GM23338 (cell line): ENCODE data around the gene CEACAM8. TPM values are rescaled to one million over a fixed set of nuclear protein-coding genes. Genes with fewer than 3 reads are reported as not detected.
A peak's percentile ranks its signal among the peaks of the same experiment; 100 is the strongest.

ENCODE experiments used
- ATAC-seq: fragments of 200-7000 bp; cut with Tn5 transposase; 3 replicates; pipeline ENCODE4 v1.9.1; 2020
- DNase-seq: peaks from one replicate; pipeline ENCODE4 v3.0.0-alpha.2; 2015; ENCODE audit warnings: low spot score
- H2AFZ ChIP-seq: fragments of 200-600 bp; sonication (generic); 2 replicates; pipeline ENCODE4 v1.8.0; 2016; ENCODE audit warnings: antibody characterized with exemption, mild to moderate bottlenecking, moderate library complexity
- H3F3A ChIP-seq: fragments of 200-600 bp; sonication (generic); replicated peaks from 2 replicates; pipeline ENCODE4 v1.8.0; 2017; ENCODE audit warnings: antibody characterized with exemption, mixed run types, low read depth
- H3K27ac ChIP-seq: fragments of 200-600 bp; sonication (generic); 2 replicates; pipeline ENCODE4 v1.6.1; 2016; ENCODE audit warnings: low read depth
- H3K27me3 ChIP-seq: fragments of 200-600 bp; sonication (generic); 2 replicates; pipeline ENCODE4 v1.8.0; 2016; ENCODE audit warnings: mild to moderate bottlenecking, mixed run types, moderate library complexity; ENCODE audit not compliant: insufficient read depth
- H3K36me3 ChIP-seq: fragments of 200-600 bp; sonication (generic); 2 replicates; pipeline ENCODE4 v1.8.0; 2016; ENCODE audit warnings: mild to moderate bottlenecking; ENCODE audit not compliant: insufficient read depth
- H3K4me1 ChIP-seq: fragments of 200-600 bp; sonication (generic); 2 replicates; pipeline ENCODE4 v1.8.0; 2016; ENCODE audit warnings: mild to moderate bottlenecking, moderate library complexity; ENCODE audit not compliant: insufficient read depth
- H3K4me2 ChIP-seq: fragments of 200-600 bp; sonication (generic); 2 replicates; pipeline ENCODE4 v1.7.1; 2017; ENCODE audit warnings: mixed run types
- H3K4me3 ChIP-seq: fragments of 200-600 bp; sonication (generic); 2 replicates; pipeline ENCODE4 v1.6.1; 2016; ENCODE audit warnings: mixed run types
- H3K79me2 ChIP-seq: fragments of 200-600 bp; sonication (generic); replicated peaks from 2 replicates; pipeline ENCODE4 v1.8.0; 2017; ENCODE audit warnings: mild to moderate bottlenecking; ENCODE audit not compliant: insufficient read depth
- H3K9me2 ChIP-seq: fragments of 200-600 bp; sonication (generic); 2 replicates; pipeline ENCODE4 v1.8.0; 2017; ENCODE audit not compliant: insufficient read depth
- H4K20me1 ChIP-seq: fragments of 200-600 bp; sonication (generic); replicated peaks from 2 replicates; pipeline ENCODE4 v1.8.0; 2017; ENCODE audit warnings: mild to moderate bottlenecking; ENCODE audit not compliant: insufficient read depth
- H3K27ac Mint-ChIP-seq: 2 replicates; pipeline ENCODE4 v1.8.0; 2020; ENCODE audit warnings: inconsistent platforms, mild to moderate bottlenecking, moderate library complexity, mixed read lengths
- H3K27me3 Mint-ChIP-seq: 3 replicates; pipeline ENCODE4 v1.8.0; 2022; ENCODE audit warnings: low read depth, mild to moderate bottlenecking, moderate library complexity, mixed read lengths, inconsistent platforms; ENCODE audit not compliant: insufficient read depth, poor library complexity
- H3K36me3 Mint-ChIP-seq: 3 replicates; pipeline ENCODE4 v1.8.0; 2021; ENCODE audit warnings: low read depth, mild to moderate bottlenecking, inconsistent platforms, moderate library complexity, mixed read lengths
- H3K4me1 Mint-ChIP-seq: 3 replicates; pipeline ENCODE4 v1.8.0; 2020; ENCODE audit warnings: mild to moderate bottlenecking, inconsistent platforms, mixed read lengths
- H3K4me3 Mint-ChIP-seq: 3 replicates; pipeline ENCODE4 v1.8.0; 2021; ENCODE audit warnings: moderate library complexity, mild to moderate bottlenecking, inconsistent platforms, mixed read lengths
- H3K9me3 Mint-ChIP-seq: 3 replicates; pipeline ENCODE4 v1.8.0; 2020; ENCODE audit warnings: moderate library complexity, mild to moderate bottlenecking, inconsistent platforms, mixed read lengths
- CREB1 ChIP-seq: fragments of 250-450 bp; sonication (Bioruptor Pico); IDR thresholded peaks from 2 replicates; pipeline ENCODE4 v1.5.0; 2020; ENCODE audit warnings: low read depth, mild to moderate bottlenecking, moderate library complexity
- POLR2AphosphoS5 ChIP-seq: IDR thresholded peaks from 2 replicates; pipeline ENCODE4 v1.6.1; 2016; ENCODE audit warnings: antibody characterized with exemption, low read depth
- STAT1 ChIP-seq: IDR thresholded peaks from one replicate; pipeline ENCODE4 v1.6.1; 2016; ENCODE audit warnings: antibody characterized with exemption; ENCODE audit not compliant: unreplicated experiment
- ZNF331 ChIP-seq: fragments of 250-450 bp; sonication (Bioruptor Pico); IDR thresholded peaks from 2 replicates; pipeline ENCODE4 v1.5.0; 2020; ENCODE audit warnings: low read depth, mild to moderate bottlenecking, moderate library complexity
- polyA plus RNA-seq: library from polyadenylated mRNA; unstranded; fragments of >200 nt; fragmentation: Nextera tagmentation; extraction: Ambion mirVana; gene quantifications from 2 replicates; pipeline ENCODE4 v1.2.1, GENCODE V29; 2016
- total RNA-seq: library from RNA; depleted of rRNA; stranded (reverse); fragments of >200 nt; shearing (Covaris generic); gene quantifications from 2 replicates; pipeline ENCODE4 v1.2.3, GENCODE V29; 2014
- TF ChIP-seq, protein P1 (sequence below), 2 experiments: fragments of 200-600 bp in 1 of 2; sonication (generic) in 1 of 2; conservative IDR thresholded peaks; 2 replicates each; pipeline versions ENCODE4 v1.5.1 to v1.6.1; 2016 to 2017; ENCODE audit warnings: antibody characterized with exemption in 2 of 2, low read depth in 2 of 2, mild to moderate bottlenecking in 2 of 2, moderate library complexity in 1 of 2
- TF ChIP-seq, protein P2 (sequence below): IDR thresholded peaks from one replicate; pipeline ENCODE4 v1.6.1; 2018; ENCODE audit warnings: antibody characterized with exemption; ENCODE audit not compliant: unreplicated experiment

The CEACAM8 gene
- total and polyA plus RNA-seq, 2 experiments from 2014 or later = not detected

DNA sequence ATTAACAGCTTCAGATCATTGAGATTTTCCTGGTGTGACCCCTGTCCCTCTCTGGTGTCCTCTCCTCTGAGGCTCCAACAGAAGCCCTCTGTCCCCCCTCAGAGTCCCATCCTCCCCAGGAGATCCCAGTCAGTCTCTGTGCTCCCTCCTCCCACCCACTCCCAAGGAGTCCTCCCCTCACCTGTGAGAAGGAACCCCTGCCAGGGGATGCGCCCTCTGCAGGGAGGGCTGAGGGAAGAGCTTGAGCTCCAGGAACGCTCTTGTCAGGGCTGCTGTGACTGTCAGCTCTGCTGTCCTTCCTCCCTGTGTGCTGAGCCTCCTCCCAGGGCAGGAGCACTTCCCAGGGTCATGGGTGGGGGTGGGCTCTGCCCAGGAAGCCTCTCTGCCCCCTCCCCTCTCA is 33.2 kb downstream of the CEACAM8 start:
- DNase-seq (peak; percentile 9), ATAC-seq (no peak)
- Histone ChIP-seq H3K27me3 (no peaks in the 10 kb centered on the region), H3K4me3 (no peak overlapping the region), H3K27ac (no peak overlapping the region), H3K4me1 (peaks cover 25% of the 10 kb centered on the region), H3K4me2 (no peak overlapping the region), H3K9me2 (no peaks in the 10 kb centered on the region), H2AFZ (no peak overlapping the region), H4K20me1 (no peaks in the 10 kb centered on the region), H3K79me2 (no peaks in the 10 kb centered on the region), H3K36me3 (no peaks in the 10 kb centered on the region), H3F3A (no peaks in the 10 kb centered on the region)
- no peaks in the 10 kb centered on the region for H3K36me3 Mint-ChIP-seq
- TF ChIP-seq, protein P1, sequence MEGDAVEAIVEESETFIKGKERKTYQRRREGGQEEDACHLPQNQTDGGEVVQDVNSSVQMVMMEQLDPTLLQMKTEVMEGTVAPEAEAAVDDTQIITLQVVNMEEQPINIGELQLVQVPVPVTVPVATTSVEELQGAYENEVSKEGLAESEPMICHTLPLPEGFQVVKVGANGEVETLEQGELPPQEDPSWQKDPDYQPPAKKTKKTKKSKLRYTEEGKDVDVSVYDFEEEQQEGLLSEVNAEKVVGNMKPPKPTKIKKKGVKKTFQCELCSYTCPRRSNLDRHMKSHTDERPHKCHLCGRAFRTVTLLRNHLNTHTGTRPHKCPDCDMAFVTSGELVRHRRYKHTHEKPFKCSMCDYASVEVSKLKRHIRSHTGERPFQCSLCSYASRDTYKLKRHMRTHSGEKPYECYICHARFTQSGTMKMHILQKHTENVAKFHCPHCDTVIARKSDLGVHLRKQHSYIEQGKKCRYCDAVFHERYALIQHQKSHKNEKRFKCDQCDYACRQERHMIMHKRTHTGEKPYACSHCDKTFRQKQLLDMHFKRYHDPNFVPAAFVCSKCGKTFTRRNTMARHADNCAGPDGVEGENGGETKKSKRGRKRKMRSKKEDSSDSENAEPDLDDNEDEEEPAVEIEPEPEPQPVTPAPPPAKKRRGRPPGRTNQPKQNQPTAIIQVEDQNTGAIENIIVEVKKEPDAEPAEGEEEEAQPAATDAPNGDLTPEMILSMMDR (conservative IDR thresholded peaks at IDR 0.05; ENCODE audit: low read depth in 2 of 2) = peak; percentile 15 to 58; a peak in 2 of 4 replicates
- TF ChIP-seq, protein P2, sequence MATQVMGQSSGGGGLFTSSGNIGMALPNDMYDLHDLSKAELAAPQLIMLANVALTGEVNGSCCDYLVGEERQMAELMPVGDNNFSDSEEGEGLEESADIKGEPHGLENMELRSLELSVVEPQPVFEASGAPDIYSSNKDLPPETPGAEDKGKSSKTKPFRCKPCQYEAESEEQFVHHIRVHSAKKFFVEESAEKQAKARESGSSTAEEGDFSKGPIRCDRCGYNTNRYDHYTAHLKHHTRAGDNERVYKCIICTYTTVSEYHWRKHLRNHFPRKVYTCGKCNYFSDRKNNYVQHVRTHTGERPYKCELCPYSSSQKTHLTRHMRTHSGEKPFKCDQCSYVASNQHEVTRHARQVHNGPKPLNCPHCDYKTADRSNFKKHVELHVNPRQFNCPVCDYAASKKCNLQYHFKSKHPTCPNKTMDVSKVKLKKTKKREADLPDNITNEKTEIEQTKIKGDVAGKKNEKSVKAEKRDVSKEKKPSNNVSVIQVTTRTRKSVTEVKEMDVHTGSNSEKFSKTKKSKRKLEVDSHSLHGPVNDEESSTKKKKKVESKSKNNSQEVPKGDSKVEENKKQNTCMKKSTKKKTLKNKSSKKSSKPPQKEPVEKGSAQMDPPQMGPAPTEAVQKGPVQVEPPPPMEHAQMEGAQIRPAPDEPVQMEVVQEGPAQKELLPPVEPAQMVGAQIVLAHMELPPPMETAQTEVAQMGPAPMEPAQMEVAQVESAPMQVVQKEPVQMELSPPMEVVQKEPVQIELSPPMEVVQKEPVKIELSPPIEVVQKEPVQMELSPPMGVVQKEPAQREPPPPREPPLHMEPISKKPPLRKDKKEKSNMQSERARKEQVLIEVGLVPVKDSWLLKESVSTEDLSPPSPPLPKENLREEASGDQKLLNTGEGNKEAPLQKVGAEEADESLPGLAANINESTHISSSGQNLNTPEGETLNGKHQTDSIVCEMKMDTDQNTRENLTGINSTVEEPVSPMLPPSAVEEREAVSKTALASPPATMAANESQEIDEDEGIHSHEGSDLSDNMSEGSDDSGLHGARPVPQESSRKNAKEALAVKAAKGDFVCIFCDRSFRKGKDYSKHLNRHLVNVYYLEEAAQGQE = no peak
- TF ChIP-seq STAT1 = no peak
- TF ChIP-seq ZNF331 (CRISPR knock-in tag) = no peak
- no peak for TF ChIP-seq CREB1 (CRISPR knock-in tag)
- no peak for TF ChIP-seq POLR2AphosphoS5
- peaks cover 23% of the 10 kb centered on the region for H3K4me1 Mint-ChIP-seq
- H3K27ac Mint-ChIP-seq = no peak overlapping the region
- no peak overlapping the region for H3K4me3 Mint-ChIP-seq
- peaks cover 8% of the 10 kb centered on the region for H3K27me3 Mint-ChIP-seq
- H3K9me3 Mint-ChIP-seq = no peaks in the 10 kb centered on the region; the same call in 2 of the 3 replicates

DNA sequence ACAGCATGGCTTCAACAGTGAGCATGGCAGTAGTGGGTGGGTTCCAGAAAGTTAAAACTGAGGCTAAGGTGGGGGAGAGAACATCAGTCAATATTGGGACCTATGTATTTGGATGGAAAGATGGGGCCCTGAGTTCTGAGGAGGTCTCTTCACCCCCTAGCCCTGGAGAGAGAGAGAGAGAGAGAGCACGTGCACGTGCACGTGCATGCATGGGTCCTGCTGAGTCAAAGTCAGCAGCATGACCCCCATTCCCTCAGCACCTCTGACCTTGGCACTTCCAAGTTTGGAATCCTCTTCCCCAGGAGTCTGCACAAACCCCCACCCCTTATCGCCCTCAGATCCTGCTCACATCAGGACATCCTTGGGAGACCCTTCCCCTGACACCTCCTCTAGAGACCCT is 34.0 kb downstream of the CEACAM8 start:
- Histone ChIP-seq H3K4me3 (no peak overlapping the region), H3K9me2 (no peaks in the 10 kb centered on the region), H3K4me2 (no peak overlapping the region), H3K27ac (no peak overlapping the region), H3K36me3 (no peaks in the 10 kb centered on the region), H3K79me2 (no peaks in the 10 kb centered on the region), H2AFZ (no peak overlapping the region), H4K20me1 (no peaks in the 10 kb centered on the region), H3K4me1 (peaks cover 28% of the 10 kb centered on the region), H3F3A (no peaks in the 10 kb centered on the region), H3K27me3 (no peaks in the 10 kb centered on the region)
- ATAC-seq (no peak), DNase-seq (no peak)
- Mint-ChIP-seq H3K4me1 (peaks cover 28% of the 10 kb centered on the region), H3K27me3 (peaks cover 9% of the 10 kb centered on the region), H3K36me3 (no peaks in the 10 kb centered on the region), H3K9me3 (no peaks in the 10 kb centered on the region; the same call in 2 of the 3 replicates), H3K4me3 (no peak overlapping the region), H3K27ac (no peak overlapping the region)
- TF ChIP-seq ZNF331 (CRISPR knock-in tag) = no peak
